Neural progenitor cell (in vitro differentiated cells): ENCODE data around the gene HECA. TPM values are rescaled to one million over a fixed set of nuclear protein-coding genes. Genes with fewer than 3 reads are reported as not detected.

ENCODE experiments used
- DNase-seq: peaks from one replicate; pipeline ENCODE4 v3.0.0-alpha.2; 2016; ENCODE audit warnings: low spot score
- H2AFZ ChIP-seq: fragments of 200-600 bp; sonication (generic); replicated peaks from 2 replicates; pipeline ENCODE4 v1.6.1; 2016; ENCODE audit warnings: antibody characterized with exemption
- H3F3A ChIP-seq: fragments of 200-600 bp; sonication (generic); 2 replicates; pipeline ENCODE4 v1.6.1; 2016; ENCODE audit warnings: antibody characterized with exemption, low read depth
- H3K27ac ChIP-seq: fragments of 200-600 bp; sonication (generic); 2 replicates; pipeline ENCODE4 v1.5.1; 2016; ENCODE audit warnings: mild to moderate bottlenecking
- H3K27me3 ChIP-seq: fragments of 200-600 bp; sonication (generic); 2 replicates; pipeline ENCODE4 v1.6.1; 2016; ENCODE audit warnings: mild to moderate bottlenecking, moderate library complexity
- H3K36me3 ChIP-seq: fragments of 200-600 bp; sonication (generic); 2 replicates; pipeline ENCODE4 v1.5.1; 2016
- H3K4me1 ChIP-seq: fragments of 200-600 bp; sonication (generic); 2 replicates; pipeline ENCODE4 v1.6.1; 2016; ENCODE audit warnings: mixed run types
- H3K4me2 ChIP-seq: fragments of 200-600 bp; sonication (generic); 2 replicates; pipeline ENCODE4 v1.6.1; 2016
- H3K4me3 ChIP-seq: fragments of 200-600 bp; sonication (generic); 2 replicates; pipeline ENCODE4 v1.5.1; 2016
- H3K79me2 ChIP-seq: fragments of 200-600 bp; sonication (generic); 2 replicates; pipeline ENCODE4 v1.6.1; 2016; ENCODE audit warnings: low read depth
- H3K9ac ChIP-seq: fragments of 200-600 bp; sonication (generic); 2 replicates; pipeline ENCODE4 v1.6.1; 2016
- H3K9me3 ChIP-seq: fragments of 200-600 bp; sonication (generic); 2 replicates; pipeline ENCODE4 v1.5.1; 2016; ENCODE audit warnings: low read depth
- H4K20me1 ChIP-seq: fragments of 200-600 bp; sonication (generic); 2 replicates; pipeline ENCODE4 v1.6.1; 2016; ENCODE audit warnings: low read depth
- H3K27ac Mint-ChIP-seq: 3 replicates; pipeline ENCODE4 v1.8.0; 2021; ENCODE audit warnings: mixed read lengths
- H3K27me3 Mint-ChIP-seq: 2 replicates; pipeline ENCODE4 v1.8.0; 2022; ENCODE audit warnings: low read depth, mild to moderate bottlenecking, inconsistent platforms, moderate library complexity, mixed read lengths; ENCODE audit not compliant: insufficient read depth
- H3K36me3 Mint-ChIP-seq: 3 replicates; pipeline ENCODE4 v1.8.0; 2021; ENCODE audit warnings: mixed read lengths
- H3K4me1 Mint-ChIP-seq: 3 replicates; pipeline ENCODE4 v1.8.0; 2021; ENCODE audit warnings: mixed read lengths
- H3K4me3 Mint-ChIP-seq: 3 replicates; pipeline ENCODE4 v1.8.0; 2021; ENCODE audit warnings: mild to moderate bottlenecking, moderate library complexity, mixed read lengths
- H3K9me3 Mint-ChIP-seq: 3 replicates; pipeline ENCODE4 v1.8.0; 2020; ENCODE audit warnings: mixed read lengths
- EZH2 ChIP-seq: fragments of 200-600 bp; sonication (generic); IDR thresholded peaks from 2 replicates; pipeline ENCODE4 v1.6.1; 2017; ENCODE audit warnings: antibody characterized with exemption, mild to moderate bottlenecking, moderate library complexity
- EZH2phosphoT487 ChIP-seq: fragments of 200-600 bp; sonication (generic); IDR thresholded peaks from 2 replicates; pipeline ENCODE4 v1.6.1; 2017; ENCODE audit warnings: antibody characterized with exemption
- total RNA-seq: library from RNA; depleted of rRNA; stranded (reverse); fragments of >200 nt; gene quantifications from 2 replicates; pipeline ENCODE4 v1.2.3, GENCODE V29; 2015; ENCODE audit warnings: low replicate concordance
- TF ChIP-seq, protein P1 (sequence below): fragments of 200-600 bp; sonication (generic); IDR thresholded peaks from 2 replicates; pipeline ENCODE4 v1.5.1; 2017; ENCODE audit warnings: antibody characterized with exemption, mild to moderate bottlenecking

Gene HECA
- total RNA-seq, 1 donor from 2014 or later, result 12.7 TPM

DNA sequence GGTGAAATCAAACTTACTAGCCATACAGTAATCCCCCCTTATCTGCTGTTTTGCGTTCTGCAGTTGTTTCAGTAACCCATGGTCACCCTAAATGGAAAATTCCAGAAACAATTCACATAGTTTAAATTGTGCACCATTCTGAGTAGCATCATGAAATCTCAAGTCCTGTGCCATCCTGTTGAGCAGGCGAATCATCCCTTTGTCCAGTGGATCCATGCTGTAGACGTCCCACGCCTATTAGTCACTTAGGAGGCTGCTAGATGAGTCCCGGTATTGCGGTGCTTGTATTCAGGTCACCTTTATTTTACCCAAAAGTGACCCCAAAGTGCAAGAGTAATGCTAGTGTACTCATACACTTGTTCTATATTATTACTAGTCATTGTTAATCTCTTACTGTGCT lies 46.4 kb downstream of the HECA start:
- Histone ChIP-seq H3K27ac (no peak overlapping the region), H3K79me2 (no peaks in the 10 kb centered on the region), H3K36me3 (no peaks in the 10 kb centered on the region), H3K4me1 (no peaks in the 10 kb centered on the region), H3K9me3 (no peaks in the 10 kb centered on the region), H4K20me1 (no peaks in the 10 kb centered on the region), H3K27me3 (no peaks in the 10 kb centered on the region), H2AFZ (no peak overlapping the region), H3K4me2 (no peak overlapping the region), H3K9ac (no peak overlapping the region), H3K4me3 (no peak overlapping the region), H3F3A (no peaks in the 10 kb centered on the region)
- no peak for DNase-seq
- no peak for TF ChIP-seq EZH2phosphoT487
- TF ChIP-seq EZH2, result no peak
- TF ChIP-seq, protein P1, sequence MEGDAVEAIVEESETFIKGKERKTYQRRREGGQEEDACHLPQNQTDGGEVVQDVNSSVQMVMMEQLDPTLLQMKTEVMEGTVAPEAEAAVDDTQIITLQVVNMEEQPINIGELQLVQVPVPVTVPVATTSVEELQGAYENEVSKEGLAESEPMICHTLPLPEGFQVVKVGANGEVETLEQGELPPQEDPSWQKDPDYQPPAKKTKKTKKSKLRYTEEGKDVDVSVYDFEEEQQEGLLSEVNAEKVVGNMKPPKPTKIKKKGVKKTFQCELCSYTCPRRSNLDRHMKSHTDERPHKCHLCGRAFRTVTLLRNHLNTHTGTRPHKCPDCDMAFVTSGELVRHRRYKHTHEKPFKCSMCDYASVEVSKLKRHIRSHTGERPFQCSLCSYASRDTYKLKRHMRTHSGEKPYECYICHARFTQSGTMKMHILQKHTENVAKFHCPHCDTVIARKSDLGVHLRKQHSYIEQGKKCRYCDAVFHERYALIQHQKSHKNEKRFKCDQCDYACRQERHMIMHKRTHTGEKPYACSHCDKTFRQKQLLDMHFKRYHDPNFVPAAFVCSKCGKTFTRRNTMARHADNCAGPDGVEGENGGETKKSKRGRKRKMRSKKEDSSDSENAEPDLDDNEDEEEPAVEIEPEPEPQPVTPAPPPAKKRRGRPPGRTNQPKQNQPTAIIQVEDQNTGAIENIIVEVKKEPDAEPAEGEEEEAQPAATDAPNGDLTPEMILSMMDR, result no peak
- no peaks in the 10 kb centered on the region for H3K9me3 Mint-ChIP-seq
- H3K4me1 Mint-ChIP-seq, result no peaks in the 10 kb centered on the region
- no peak overlapping the region for H3K4me3 Mint-ChIP-seq
- peaks cover 19% of the 10 kb centered on the region for H3K36me3 Mint-ChIP-seq
- H3K27ac Mint-ChIP-seq, result no peak overlapping the region
- peaks cover 2% of the 10 kb centered on the region for H3K27me3 Mint-ChIP-seq

DNA sequence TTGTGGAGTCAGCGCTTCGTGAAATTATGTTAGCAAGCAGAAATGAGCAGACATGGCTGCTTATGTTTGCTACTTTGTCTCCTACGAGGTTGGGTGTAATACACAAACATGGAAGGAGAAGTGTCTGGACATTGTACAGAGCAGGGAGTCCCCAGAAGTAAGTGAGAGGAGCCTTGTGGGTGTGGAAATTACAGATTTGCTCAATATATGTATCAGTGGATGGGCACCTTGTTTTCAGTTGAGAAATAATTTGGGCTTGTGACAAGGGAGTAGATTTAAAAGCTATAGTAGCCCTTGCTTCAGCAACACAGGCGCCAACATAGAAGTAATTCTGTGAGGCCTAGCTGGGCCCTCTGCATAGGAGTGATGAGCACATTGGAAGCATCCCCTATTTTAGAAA lies 49.2 kb downstream of the HECA start:
- Mint-ChIP-seq H3K4me3 (no peak overlapping the region), H3K4me1 (no peaks in the 10 kb centered on the region), H3K9me3 (no peaks in the 10 kb centered on the region), H3K27me3 (no peaks in the 10 kb centered on the region), H3K27ac (no peak overlapping the region), H3K36me3 (peaks cover 2% of the 10 kb centered on the region)
- Histone ChIP-seq H3K79me2 (no peaks in the 10 kb centered on the region), H2AFZ (no peak overlapping the region), H3K27ac (no peak overlapping the region), H3K36me3 (no peaks in the 10 kb centered on the region), H3K4me3 (no peak overlapping the region), H3K27me3 (no peaks in the 10 kb centered on the region), H3F3A (no peaks in the 10 kb centered on the region), H3K9ac (no peak overlapping the region), H3K9me3 (no peaks in the 10 kb centered on the region), H3K4me1 (no peaks in the 10 kb centered on the region), H3K4me2 (no peak overlapping the region), H4K20me1 (no peaks in the 10 kb centered on the region)
- TF ChIP-seq, protein P1, result no peak
- TF ChIP-seq EZH2 (no peak), EZH2phosphoT487 (no peak)
- DNase-seq, result no peak

DNA sequence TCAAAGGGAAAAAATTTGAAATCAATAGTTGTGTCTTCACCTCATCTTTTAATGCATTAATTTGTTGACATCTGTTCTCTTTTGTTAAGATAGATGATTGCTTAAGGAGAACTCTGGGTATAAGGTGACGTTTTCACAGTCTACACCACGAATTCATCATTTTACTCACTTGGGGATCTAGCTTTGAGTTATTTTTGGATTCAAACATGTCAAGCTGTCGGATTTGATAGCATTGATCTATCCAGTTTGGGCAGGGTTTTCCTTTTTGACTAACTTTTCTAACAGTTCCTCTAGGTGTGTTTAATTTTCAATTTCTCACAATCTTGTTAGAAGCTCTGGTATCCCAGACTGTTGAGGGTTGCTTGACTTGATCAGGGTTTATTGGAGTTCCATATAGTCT lies 49.6 kb downstream of the HECA start:
- H3K4me2 ChIP-seq, result no peak overlapping the region
- H3K9me3 ChIP-seq, result no peaks in the 10 kb centered on the region
- no peaks in the 10 kb centered on the region for H4K20me1 ChIP-seq
- H2AFZ ChIP-seq, result no peak overlapping the region
- no peak for TF ChIP-seq EZH2phosphoT487
- no peak for TF ChIP-seq EZH2
- TF ChIP-seq, protein P1, result no peak
- H3K9ac ChIP-seq, result no peak overlapping the region
- H3K36me3 ChIP-seq, result no peaks in the 10 kb centered on the region
- no peaks in the 10 kb centered on the region for H3K4me1 Mint-ChIP-seq
- no peaks in the 10 kb centered on the region for H3K27me3 Mint-ChIP-seq
- no peaks in the 10 kb centered on the region for H3K4me1 ChIP-seq
- no peak overlapping the region for H3K4me3 Mint-ChIP-seq
- no peaks in the 10 kb centered on the region for H3K9me3 Mint-ChIP-seq
- H3K27ac Mint-ChIP-seq, result no peak overlapping the region
- H3K79me2 ChIP-seq, result no peaks in the 10 kb centered on the region
- DNase-seq, result no peak
- H3K27ac ChIP-seq, result no peak overlapping the region
- no peak overlapping the region for H3K4me3 ChIP-seq
- H3K36me3 Mint-ChIP-seq, result peaks cover 2% of the 10 kb centered on the region
- H3K27me3 ChIP-seq, result no peaks in the 10 kb centered on the region
- H3F3A ChIP-seq, result no peaks in the 10 kb centered on the region

DNA sequence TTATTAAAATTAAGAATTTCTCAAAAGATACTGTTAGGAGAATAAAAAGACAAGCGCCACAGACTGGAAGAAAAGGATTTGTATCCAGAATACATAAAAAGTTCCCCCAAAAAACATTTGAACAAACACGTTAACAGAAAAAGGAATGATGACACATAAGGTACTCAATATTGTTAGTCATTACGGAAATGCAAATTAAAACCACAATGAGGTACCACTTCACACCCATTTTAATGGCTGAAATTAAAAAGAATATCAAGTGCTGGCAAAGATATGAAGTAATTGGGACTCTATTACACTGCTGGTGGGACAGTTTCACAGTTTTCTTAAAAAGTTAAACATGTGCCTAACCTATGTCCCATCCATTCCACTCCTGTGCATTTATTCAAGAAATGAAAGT lies 51.4 kb downstream of the HECA start:
- H3K27me3 Mint-ChIP-seq, result peaks cover 2% of the 10 kb centered on the region
- no peak overlapping the region for H3K4me3 Mint-ChIP-seq
- TF ChIP-seq, protein P1, result no peak
- TF ChIP-seq EZH2, result no peak
- TF ChIP-seq EZH2phosphoT487, result no peak
- H3K27me3 ChIP-seq, result no peaks in the 10 kb centered on the region
- no peaks in the 10 kb centered on the region for H3K36me3 ChIP-seq
- H3K9me3 ChIP-seq, result no peaks in the 10 kb centered on the region
- DNase-seq, result no peak
- no peak overlapping the region for H3K9ac ChIP-seq
- H3K4me1 Mint-ChIP-seq, result no peaks in the 10 kb centered on the region
- H3K4me1 ChIP-seq, result no peaks in the 10 kb centered on the region
- no peak overlapping the region for H3K4me3 ChIP-seq
- H3F3A ChIP-seq, result no peaks in the 10 kb centered on the region
- H3K9me3 Mint-ChIP-seq, result no peaks in the 10 kb centered on the region
- no peak overlapping the region for H3K27ac ChIP-seq
- no peak overlapping the region for H3K4me2 ChIP-seq
- H3K36me3 Mint-ChIP-seq, result no peaks in the 10 kb centered on the region
- no peaks in the 10 kb centered on the region for H3K79me2 ChIP-seq
- H4K20me1 ChIP-seq, result no peaks in the 10 kb centered on the region
- no peak overlapping the region for H3K27ac Mint-ChIP-seq
- no peak overlapping the region for H2AFZ ChIP-seq
